Esophagus muscularis mucosa (tissue), 3 donors: Measurements from ENCODE around the gene TMEM140.

ENCODE experiments used
- CTCF ChIP-seq, 3 experiments: fragments of 200-600 bp in 2 of 3; fragments of 450-650 bp in 1 of 3; sonication (generic) in 2 of 3; IDR thresholded peaks; one replicate each; pipeline ENCODE4 v1.5.1; 2017 to 2019; ENCODE audit warnings: antibody characterized with exemption in 3 of 3, mild to moderate bottlenecking in 2 of 3, moderate library complexity in 1 of 3
- POLR2A ChIP-seq: fragments of 450-650 bp; IDR thresholded peaks from one replicate; pipeline ENCODE4 v1.6.1; 2017; ENCODE audit warnings: antibody characterized with exemption, moderate library complexity, mild to moderate bottlenecking, low read depth
- POLR2AphosphoS5 ChIP-seq, 2 donors: sonication (generic); formaldehyde crosslinking; IDR thresholded peaks; one replicate each; pipeline ENCODE4 v1.6.1; 2017; ENCODE audit warnings: antibody characterized with exemption in 2 of 2

- TF ChIP-seq POLR2A = no peak
- no peak for TF ChIP-seq CTCF (IDR thresholded peaks at IDR 0.05)
- no peak for TF ChIP-seq POLR2AphosphoS5 (IDR thresholded peaks at IDR 0.05)
These were observed 19.6 kb downstream of the TMEM140 start for GRCh38 chr7:135167365-135167917.
